ENCODE data around the gene DOCK2.
A peak's percentile ranks its signal among the peaks of the same experiment; 100 is the strongest.

The DOCK2 gene

DNA sequence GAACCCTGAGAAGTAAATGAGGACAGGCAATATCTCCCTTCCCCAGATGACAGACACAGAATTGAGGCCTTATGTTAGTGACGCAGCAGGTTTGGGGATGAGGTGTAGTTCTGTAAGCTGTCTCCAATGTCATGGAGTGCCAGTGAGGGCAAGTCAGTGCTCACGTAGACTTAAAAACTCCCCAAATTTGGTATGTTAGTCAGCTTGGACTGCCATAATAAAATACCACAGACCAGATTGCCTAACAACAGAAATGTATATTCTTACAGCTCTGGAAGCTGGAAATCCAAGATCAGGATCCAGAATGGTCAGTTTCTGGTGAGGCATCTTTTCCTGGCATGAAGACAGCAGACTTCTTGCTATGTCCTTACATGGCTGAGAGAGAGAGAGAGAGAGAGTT lies 483.5 kb downstream of the DOCK2 start (continued):
- TF ChIP-seq ZNF148 (tag by site-specific recombination; IDR thresholded peaks at IDR 0.05; ENCODE audit: borderline replicate concordance) = no peak
- TF ChIP-seq ZNF157 (tag by site-specific recombination; IDR thresholded peaks at IDR 0.05) = no peak
- TF ChIP-seq ZNF677 (tag by site-specific recombination; IDR thresholded peaks at IDR 0.05) = no peak
- TF ChIP-seq MEIS1 (CRISPR knock-in tag; IDR thresholded peaks at IDR 0.05; ENCODE audit: borderline replicate concordance) = no peak
- TF ChIP-seq, protein P1, sequence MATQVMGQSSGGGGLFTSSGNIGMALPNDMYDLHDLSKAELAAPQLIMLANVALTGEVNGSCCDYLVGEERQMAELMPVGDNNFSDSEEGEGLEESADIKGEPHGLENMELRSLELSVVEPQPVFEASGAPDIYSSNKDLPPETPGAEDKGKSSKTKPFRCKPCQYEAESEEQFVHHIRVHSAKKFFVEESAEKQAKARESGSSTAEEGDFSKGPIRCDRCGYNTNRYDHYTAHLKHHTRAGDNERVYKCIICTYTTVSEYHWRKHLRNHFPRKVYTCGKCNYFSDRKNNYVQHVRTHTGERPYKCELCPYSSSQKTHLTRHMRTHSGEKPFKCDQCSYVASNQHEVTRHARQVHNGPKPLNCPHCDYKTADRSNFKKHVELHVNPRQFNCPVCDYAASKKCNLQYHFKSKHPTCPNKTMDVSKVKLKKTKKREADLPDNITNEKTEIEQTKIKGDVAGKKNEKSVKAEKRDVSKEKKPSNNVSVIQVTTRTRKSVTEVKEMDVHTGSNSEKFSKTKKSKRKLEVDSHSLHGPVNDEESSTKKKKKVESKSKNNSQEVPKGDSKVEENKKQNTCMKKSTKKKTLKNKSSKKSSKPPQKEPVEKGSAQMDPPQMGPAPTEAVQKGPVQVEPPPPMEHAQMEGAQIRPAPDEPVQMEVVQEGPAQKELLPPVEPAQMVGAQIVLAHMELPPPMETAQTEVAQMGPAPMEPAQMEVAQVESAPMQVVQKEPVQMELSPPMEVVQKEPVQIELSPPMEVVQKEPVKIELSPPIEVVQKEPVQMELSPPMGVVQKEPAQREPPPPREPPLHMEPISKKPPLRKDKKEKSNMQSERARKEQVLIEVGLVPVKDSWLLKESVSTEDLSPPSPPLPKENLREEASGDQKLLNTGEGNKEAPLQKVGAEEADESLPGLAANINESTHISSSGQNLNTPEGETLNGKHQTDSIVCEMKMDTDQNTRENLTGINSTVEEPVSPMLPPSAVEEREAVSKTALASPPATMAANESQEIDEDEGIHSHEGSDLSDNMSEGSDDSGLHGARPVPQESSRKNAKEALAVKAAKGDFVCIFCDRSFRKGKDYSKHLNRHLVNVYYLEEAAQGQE (tag by site-specific recombination; IDR thresholded peaks at IDR 0.05) = no peak
- no peak for TF ChIP-seq MZF1 (tag by site-specific recombination; IDR thresholded peaks at IDR 0.05; ENCODE audit: borderline replicate concordance)

GRCh38 chr5:170121321-170121720 lies 484.2 kb downstream of the DOCK2 start:
- H3K27ac ChIP-seq (ENCODE audit: extremely low read depth, low read depth, low read length) = no peak overlapping the region
- TF ChIP-seq BCL11A (tag by site-specific recombination; IDR thresholded peaks at IDR 0.05; ENCODE audit: low read depth) = no peak
- no peak for TF ChIP-seq ZNF830 (tag by site-specific recombination; IDR thresholded peaks at IDR 0.05; ENCODE audit: low read depth)
- TF ChIP-seq KLF10 (tag by site-specific recombination; IDR thresholded peaks at IDR 0.05) = no peak
- TF ChIP-seq ZNF629 (tag by site-specific recombination; IDR thresholded peaks at IDR 0.05) = no peak
- TF ChIP-seq ZNF76 (tag by site-specific recombination; IDR thresholded peaks at IDR 0.05; ENCODE audit: borderline replicate concordance, low read depth) = no peak
- TF ChIP-seq GLIS1 (tag by site-specific recombination; IDR thresholded peaks at IDR 0.05) = no peak
- TF ChIP-seq ZNF510 (tag by site-specific recombination; IDR thresholded peaks at IDR 0.05; ENCODE audit: insufficient replicate concordance) = no peak
- no peak for TF ChIP-seq KLF9 (tag by site-specific recombination; IDR thresholded peaks at IDR 0.05; ENCODE audit: low read depth)
- TF ChIP-seq BCL11B (tag by site-specific recombination; IDR thresholded peaks at IDR 0.05; ENCODE audit: low read depth) = no peak
- TF ChIP-seq, protein P2, sequence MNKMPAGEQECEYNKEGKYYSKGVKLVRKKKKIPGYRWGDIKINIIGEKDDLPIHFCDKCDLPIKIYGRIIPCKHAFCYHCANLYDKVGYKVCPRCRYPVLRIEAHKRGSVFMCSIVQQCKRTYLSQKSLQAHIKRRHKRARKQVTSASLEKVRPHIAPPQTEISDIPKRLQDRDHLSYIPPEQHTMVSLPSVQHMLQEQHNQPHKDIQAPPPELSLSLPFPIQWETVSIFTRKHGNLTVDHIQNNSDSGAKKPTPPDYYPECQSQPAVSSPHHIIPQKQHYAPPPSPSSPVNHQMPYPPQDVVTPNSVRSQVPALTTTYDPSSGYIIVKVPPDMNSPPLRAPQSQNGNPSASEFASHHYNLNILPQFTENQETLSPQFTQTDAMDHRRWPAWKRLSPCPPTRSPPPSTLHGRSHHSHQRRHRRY (tag by site-specific recombination; IDR thresholded peaks at IDR 0.05) = no peak
- no peak for TF ChIP-seq ZNF157 (tag by site-specific recombination; IDR thresholded peaks at IDR 0.05)
- ChIA-PET CTCF (interaction anchor here (1.3 to 1.8 kb wide), 2 partner anchors 20 to 64 kb away, joined by 6 read pairs; no protein-coding TSS in a partner anchor), POLR2A (no interaction called here)
- no peaks in the 10 kb centered on the region for H3K4me1 ChIP-seq (ENCODE audit: control insufficient read depth, insufficient read depth, low read length)
- H3K36me3 ChIP-seq (ENCODE audit: control insufficient read depth in 2 of 2, insufficient read depth in 1 of 2, low read length in 2 of 2) = no peaks in the 10 kb centered on the region
- H3K4me3 ChIP-seq (ENCODE audit: low read depth, low read length) = no peak overlapping the region
- no peaks in the 10 kb centered on the region for H3K9me3 ChIP-seq (ENCODE audit: control insufficient read depth, insufficient read depth, low read depth, low read length)

DNA sequence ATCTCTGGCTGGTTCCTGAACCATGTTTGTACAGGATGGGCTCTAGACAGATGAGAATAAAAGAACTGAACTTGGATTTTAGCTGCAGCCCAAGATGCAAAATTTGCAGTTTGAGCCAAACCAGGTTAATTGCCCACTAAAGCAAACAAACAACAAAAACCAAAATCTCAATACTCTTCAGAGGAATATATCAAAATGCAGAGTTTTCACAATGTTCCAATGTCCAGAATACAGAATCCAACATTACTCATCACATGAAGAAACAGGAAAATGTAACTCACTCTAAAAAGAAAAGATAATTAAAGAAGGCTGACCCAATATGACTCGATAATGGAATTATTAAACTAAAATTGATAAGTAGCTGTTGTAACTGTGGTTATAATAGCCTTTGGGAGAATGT lies 489.0 kb downstream of the DOCK2 start:
- Histone ChIP-seq H3K4me1 (ENCODE audit: control insufficient read depth, insufficient read depth, low read length) (no peaks in the 10 kb centered on the region), H3K9me3 (ENCODE audit: control insufficient read depth, insufficient read depth, low read depth, low read length) (no peaks in the 10 kb centered on the region; the same call in 1 of the 2 replicates), H3K36me3 (ENCODE audit: control insufficient read depth in 2 of 2, insufficient read depth in 1 of 2, low read length in 2 of 2) (no peaks in the 10 kb centered on the region), H3K27ac (ENCODE audit: extremely low read depth, low read depth, low read length) (no peak overlapping the region), H3K4me3 (ENCODE audit: low read depth, low read length) (no peak overlapping the region)
- TF ChIP-seq ZNF596 (tag by site-specific recombination; IDR thresholded peaks at IDR 0.05) (no peak), SETDB1 (IDR thresholded peaks at IDR 0.05; ENCODE audit: insufficient read length, low read length) (peak; percentile 91)
- ChIA-PET CTCF (interaction anchor here (1.5 kb wide), 1 partner anchor 25 kb away, joined by 4 read pairs; no protein-coding TSS in a partner anchor), POLR2A (no interaction called here)

Measured in HEK293 (cell line).